HG03469 (cell line): ENCODE results near the gene BTNL9.
"Not testable (repeated sequence)": the region's sequence is repeated elsewhere in the genome, so short reads cannot be mapped to it uniquely, and the experiment has no call there.

Experiments used
- ATAC-seq: cut with Tn5 transposase; IDR thresholded peaks from one replicate; pipeline ENCODE4 v1.9.1; 2021; ENCODE audit warnings: mild to moderate bottlenecking, moderate library complexity, moderate number of reproducible peaks; ENCODE audit not compliant: unreplicated experiment

BTNL9 gene

GRCh38 chr5:181059297-181060230 is 19.5 kb downstream of the BTNL9 start:
- no peak for ATAC-seq

DNA sequence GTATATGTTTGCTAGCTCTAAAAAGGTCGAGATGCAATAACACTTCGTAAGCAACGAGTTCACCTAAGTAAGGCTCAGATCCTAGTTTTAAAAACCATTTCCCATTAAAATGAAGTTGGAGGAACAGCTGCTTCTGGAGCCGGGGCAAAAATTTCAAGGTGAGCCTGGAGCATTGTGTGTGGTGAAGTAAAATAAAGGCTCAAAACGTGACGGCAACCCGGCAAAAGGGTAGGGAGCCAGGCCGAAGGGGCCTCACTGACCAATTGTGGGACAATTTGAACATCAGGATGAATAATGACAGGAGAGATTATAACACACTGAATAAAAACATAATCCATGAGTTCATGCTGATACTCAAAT is 20.1 kb downstream of the BTNL9 start:
- ATAC-seq: no peak

- no peak for ATAC-seq
Observed at GRCh38 chr5:181060924-181061323, 20.9 kb downstream of the BTNL9 start.

DNA sequence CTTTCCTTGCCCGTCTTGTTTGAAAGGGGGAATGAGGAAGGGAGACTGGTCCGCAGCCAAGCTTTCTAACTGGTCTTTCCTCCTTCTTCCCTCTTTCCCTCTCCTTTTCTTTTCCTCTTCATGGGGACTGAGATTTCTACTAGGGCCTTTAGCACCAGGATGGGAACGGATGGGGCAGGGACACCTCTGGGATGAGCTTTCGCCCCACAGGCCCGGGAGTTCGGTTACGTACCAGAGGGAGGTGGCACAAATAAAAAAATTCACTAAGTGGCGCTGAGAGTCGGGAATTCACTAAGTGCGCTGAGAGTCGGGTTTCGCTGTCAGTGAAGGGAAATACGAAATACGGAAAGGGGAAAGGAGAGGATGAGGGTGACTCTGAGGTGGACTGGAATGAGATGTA is 21.6 kb downstream of the BTNL9 start:
- ATAC-seq: no peak

DNA sequence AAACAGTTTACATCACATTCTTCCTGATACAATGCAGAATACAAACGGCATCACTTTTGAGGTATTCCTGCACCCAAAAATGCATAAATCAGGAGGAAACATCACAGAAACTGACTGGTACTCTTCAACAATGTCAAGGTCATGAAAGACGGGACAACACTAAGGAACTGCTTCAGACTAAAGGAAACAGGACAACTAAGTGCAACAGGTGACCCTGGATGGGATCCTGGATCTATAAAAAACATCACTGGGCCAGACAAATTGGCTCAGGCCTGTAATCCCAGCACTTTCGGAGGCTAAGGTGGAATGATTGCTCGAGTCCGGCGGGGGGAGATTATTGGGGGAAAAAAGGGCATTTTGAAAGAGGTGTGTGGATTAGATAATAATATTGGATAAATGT is 22.6 kb downstream of the BTNL9 start:
- no peak for ATAC-seq

- ATAC-seq: no peak
Observed at GRCh38 chr5:181063514-181063913, 23.4 kb downstream of the BTNL9 start.

DNA sequence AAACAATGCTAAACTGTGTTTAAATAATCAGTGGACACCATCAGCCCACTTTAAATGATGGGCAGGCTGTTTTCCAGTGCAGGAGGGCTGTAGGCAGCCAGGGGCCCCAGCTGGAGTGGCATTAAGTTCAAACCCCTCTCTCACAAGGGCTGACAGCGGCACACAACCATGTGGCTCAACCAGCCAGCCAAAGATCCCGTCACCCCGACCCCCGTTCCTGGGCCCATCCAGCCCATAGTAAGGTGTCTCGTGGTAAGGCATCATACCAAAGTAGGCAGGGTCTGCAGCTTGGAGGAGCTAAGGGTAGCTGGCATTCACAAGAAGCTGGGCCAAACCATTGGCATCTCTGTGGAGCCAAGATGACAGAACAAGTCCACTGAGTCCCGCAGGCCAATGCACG is 24.9 kb downstream of the BTNL9 start:
- no peak for ATAC-seq

GRCh38 chr5:181069767-181070491 is 29.9 kb downstream of the BTNL9 start:
- no peak for ATAC-seq

DNA sequence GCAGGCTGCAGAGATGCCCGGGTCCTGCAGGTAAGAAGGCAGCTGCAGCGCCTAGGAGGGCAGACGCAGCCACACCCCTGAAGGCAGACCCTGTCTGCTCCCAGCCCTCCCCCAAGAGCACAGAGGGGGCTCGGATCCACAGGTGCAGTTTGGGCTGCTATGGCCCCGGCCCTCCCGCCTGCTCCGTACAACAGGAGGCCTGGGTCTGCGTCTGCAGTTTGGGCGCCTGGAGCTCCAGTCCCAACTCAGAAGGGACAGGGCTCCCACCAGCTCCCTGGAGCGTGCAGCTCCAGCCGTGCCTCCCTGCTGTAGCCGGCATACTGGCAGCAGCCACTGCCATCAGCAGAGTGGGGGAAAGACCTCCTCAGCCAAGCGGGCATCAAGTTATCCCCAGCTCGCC is 30.5 kb downstream of the BTNL9 start:
- ATAC-seq: no peak

- no peak for ATAC-seq
Observed at GRCh38 chr5:181071257-181071656, 31.2 kb downstream of the BTNL9 start.

- ATAC-seq: no peak
Observed at GRCh38 chr5:181076920-181077319, 36.9 kb downstream of the BTNL9 start.

GRCh38 chr5:181081989-181082388 is 41.9 kb downstream of the BTNL9 start:
- ATAC-seq: no peak

DNA sequence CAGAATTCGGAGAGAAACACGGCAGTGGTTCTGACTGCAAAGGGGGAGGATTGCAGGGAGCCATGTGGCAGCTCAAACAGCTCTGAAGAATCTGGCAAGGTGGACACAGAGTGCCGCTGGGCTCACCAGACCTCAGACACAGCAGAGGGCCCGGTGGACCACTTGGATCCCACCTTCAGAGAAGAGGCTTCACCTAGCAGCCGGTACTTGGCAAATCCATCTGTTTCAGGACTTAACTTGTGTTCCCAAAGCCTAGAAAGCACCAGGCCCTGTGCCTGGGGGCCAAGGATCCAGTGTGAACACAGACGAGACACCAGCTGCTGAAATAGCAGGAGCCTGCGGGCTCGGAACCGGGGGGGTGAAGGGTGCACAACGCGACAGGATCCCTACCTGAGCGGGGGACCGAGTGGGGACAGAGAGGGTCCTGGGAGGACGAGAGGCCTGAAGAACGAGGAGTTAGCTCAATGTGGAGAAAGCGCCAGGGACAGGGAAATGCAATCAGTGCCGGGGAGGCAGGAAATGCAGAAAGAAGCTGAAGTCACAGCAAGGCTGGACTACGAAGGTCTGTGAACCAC is 44.6 kb downstream of the BTNL9 start:
- no peak for ATAC-seq

DNA sequence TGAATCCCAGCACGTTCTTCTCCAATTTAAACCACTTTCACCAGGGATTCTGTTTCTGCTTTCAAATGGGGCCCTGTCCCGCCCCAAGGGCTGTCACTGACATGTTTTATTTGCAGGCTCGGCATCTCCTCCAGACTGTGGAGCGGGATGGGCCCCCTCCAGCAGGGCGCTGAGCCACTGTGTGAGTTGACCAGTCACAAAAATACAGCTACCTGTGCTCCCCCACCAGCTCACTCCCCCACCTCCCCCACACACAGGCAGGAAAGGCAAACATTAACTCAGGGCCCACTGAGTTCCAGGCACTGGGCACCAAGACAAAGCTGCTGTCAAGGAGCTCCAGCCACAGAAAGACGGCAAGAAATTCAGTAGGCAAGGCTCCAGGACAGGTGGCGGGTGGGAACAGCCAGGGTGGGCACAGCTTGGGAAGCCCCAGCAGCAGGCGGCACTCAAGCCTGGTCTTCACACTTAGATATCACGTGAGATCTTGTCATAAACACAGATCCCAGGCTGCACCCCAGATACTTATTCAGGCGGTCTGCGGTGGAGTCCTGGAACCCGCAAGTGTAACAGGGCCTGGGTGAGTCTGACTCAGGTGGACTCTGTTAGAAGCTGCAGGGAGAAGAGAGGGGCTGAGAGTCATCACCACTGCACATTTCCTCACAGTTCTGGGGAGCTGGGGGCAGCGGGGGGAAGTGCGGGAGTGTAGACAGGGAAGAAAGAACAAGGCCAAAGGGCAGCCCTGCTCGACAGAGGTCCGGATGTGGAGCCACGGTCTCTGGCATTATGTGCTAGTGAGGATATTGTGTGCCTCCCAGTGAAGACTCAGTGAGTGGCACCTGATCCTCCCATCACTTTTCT is 46.2 kb downstream of the BTNL9 start:
- ATAC-seq: no peak

DNA sequence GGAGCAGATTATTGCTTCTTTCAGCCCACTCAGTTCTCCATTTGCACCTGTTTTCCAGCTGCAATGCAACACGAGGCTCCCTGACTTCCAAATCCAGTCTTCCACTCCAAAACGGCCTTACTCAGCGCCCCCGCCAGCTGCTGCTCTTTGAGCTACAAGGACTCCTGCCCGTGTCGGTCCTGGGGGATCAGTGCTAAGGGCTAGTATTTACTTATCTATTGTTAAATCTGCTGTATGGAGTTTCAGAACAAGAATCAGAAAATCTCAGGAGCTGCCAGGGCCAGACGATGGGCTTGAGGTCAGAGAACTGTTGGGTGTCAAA is 46.8 kb downstream of the BTNL9 start:
- ATAC-seq: no peak

GRCh38 chr5:181087309-181087708 is 47.2 kb downstream of the BTNL9 start:
- no peak for ATAC-seq

- no peak for ATAC-seq
Observed at GRCh38 chr5:181088289-181088688, 48.2 kb downstream of the BTNL9 start.

DNA sequence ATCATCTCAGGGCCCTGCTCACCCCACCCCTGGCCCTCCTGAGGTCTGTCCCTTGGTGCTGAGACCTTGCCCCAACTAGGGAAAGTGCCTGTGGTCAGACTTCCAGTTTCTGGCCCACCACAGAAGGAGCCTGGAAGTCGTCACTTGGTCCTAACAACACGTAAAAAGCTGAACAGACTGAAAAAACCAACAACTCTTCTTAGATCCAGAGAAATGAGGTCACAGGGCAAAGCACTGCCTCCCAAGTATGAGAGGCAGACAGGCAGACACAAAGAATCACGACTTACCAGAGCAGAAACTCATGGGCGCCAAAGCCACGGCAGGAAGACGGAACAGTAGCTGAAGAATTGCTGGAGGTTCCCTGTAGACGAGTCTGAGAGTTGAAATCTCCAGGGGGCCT is 52.4 kb downstream of the BTNL9 start:
- no peak for ATAC-seq

GRCh38 chr5:181095162-181095561 is 55.1 kb downstream of the BTNL9 start:
- not testable (repeated sequence) for ATAC-seq

GRCh38 chr5:181096721-181097382 is 56.8 kb downstream of the BTNL9 start:
- not testable (repeated sequence) for ATAC-seq

DNA sequence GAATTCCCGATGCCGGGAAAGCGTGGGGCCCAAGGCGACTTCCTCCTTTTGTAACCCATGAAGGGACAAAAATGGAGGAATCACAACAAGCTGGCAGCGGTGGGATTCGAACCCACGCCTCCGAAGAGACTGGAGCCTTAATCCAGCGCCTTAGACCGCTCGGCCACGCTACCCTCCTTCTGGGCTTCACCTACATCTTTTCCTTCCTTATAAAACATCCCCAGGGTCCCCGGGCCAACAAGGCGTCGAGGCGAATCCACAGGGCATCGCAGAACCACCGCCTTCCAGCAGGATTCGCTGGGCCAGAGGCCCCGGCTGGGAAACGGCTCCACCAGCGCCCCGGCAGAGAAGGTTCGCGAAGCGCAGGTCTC is 57.3 kb downstream of the BTNL9 start:
- ATAC-seq: not testable (repeated sequence)
